GM23338 (cell line): Measurements from ENCODE around the gene PCDHGA10. TPM values are rescaled to one million over a fixed set of nuclear protein-coding genes. Genes with fewer than 3 reads are reported as not detected.

Source experiments
- ATAC-seq: fragments of 200-7000 bp; cut with Tn5 transposase; 3 replicates; pipeline ENCODE4 v1.9.1; 2020
- DNase-seq: peaks from one replicate; pipeline ENCODE4 v3.0.0-alpha.2; 2015; ENCODE audit warnings: low spot score
- H2AFZ ChIP-seq: fragments of 200-600 bp; sonication (generic); 2 replicates; pipeline ENCODE4 v1.8.0; 2016; ENCODE audit warnings: antibody characterized with exemption, mild to moderate bottlenecking, moderate library complexity
- H3F3A ChIP-seq: fragments of 200-600 bp; sonication (generic); replicated peaks from 2 replicates; pipeline ENCODE4 v1.8.0; 2017; ENCODE audit warnings: antibody characterized with exemption, mixed run types, low read depth
- H3K27ac ChIP-seq: fragments of 200-600 bp; sonication (generic); 2 replicates; pipeline ENCODE4 v1.6.1; 2016; ENCODE audit warnings: low read depth
- H3K27me3 ChIP-seq: fragments of 200-600 bp; sonication (generic); 2 replicates; pipeline ENCODE4 v1.8.0; 2016; ENCODE audit warnings: mild to moderate bottlenecking, mixed run types, moderate library complexity; ENCODE audit not compliant: insufficient read depth
- H3K36me3 ChIP-seq: fragments of 200-600 bp; sonication (generic); 2 replicates; pipeline ENCODE4 v1.8.0; 2016; ENCODE audit warnings: mild to moderate bottlenecking; ENCODE audit not compliant: insufficient read depth
- H3K4me1 ChIP-seq: fragments of 200-600 bp; sonication (generic); 2 replicates; pipeline ENCODE4 v1.8.0; 2016; ENCODE audit warnings: mild to moderate bottlenecking, moderate library complexity; ENCODE audit not compliant: insufficient read depth
- H3K4me2 ChIP-seq: fragments of 200-600 bp; sonication (generic); 2 replicates; pipeline ENCODE4 v1.7.1; 2017; ENCODE audit warnings: mixed run types
- H3K4me3 ChIP-seq: fragments of 200-600 bp; sonication (generic); 2 replicates; pipeline ENCODE4 v1.6.1; 2016; ENCODE audit warnings: mixed run types
- H3K79me2 ChIP-seq: fragments of 200-600 bp; sonication (generic); replicated peaks from 2 replicates; pipeline ENCODE4 v1.8.0; 2017; ENCODE audit warnings: mild to moderate bottlenecking; ENCODE audit not compliant: insufficient read depth
- H3K9me2 ChIP-seq: fragments of 200-600 bp; sonication (generic); 2 replicates; pipeline ENCODE4 v1.8.0; 2017; ENCODE audit not compliant: insufficient read depth
- H4K20me1 ChIP-seq: fragments of 200-600 bp; sonication (generic); replicated peaks from 2 replicates; pipeline ENCODE4 v1.8.0; 2017; ENCODE audit warnings: mild to moderate bottlenecking; ENCODE audit not compliant: insufficient read depth
- H3K27ac Mint-ChIP-seq: 2 replicates; pipeline ENCODE4 v1.8.0; 2020; ENCODE audit warnings: inconsistent platforms, mild to moderate bottlenecking, moderate library complexity, mixed read lengths
- H3K27me3 Mint-ChIP-seq: 3 replicates; pipeline ENCODE4 v1.8.0; 2022; ENCODE audit warnings: low read depth, mild to moderate bottlenecking, moderate library complexity, mixed read lengths, inconsistent platforms; ENCODE audit not compliant: insufficient read depth, poor library complexity
- H3K36me3 Mint-ChIP-seq: 3 replicates; pipeline ENCODE4 v1.8.0; 2021; ENCODE audit warnings: low read depth, mild to moderate bottlenecking, inconsistent platforms, moderate library complexity, mixed read lengths
- H3K4me1 Mint-ChIP-seq: 3 replicates; pipeline ENCODE4 v1.8.0; 2020; ENCODE audit warnings: mild to moderate bottlenecking, inconsistent platforms, mixed read lengths
- H3K4me3 Mint-ChIP-seq: 3 replicates; pipeline ENCODE4 v1.8.0; 2021; ENCODE audit warnings: moderate library complexity, mild to moderate bottlenecking, inconsistent platforms, mixed read lengths
- H3K9me3 Mint-ChIP-seq: 3 replicates; pipeline ENCODE4 v1.8.0; 2020; ENCODE audit warnings: moderate library complexity, mild to moderate bottlenecking, inconsistent platforms, mixed read lengths
- CREB1 ChIP-seq: fragments of 250-450 bp; sonication (Bioruptor Pico); IDR thresholded peaks from 2 replicates; pipeline ENCODE4 v1.5.0; 2020; ENCODE audit warnings: low read depth, mild to moderate bottlenecking, moderate library complexity
- REST ChIP-seq: IDR thresholded peaks from one replicate; pipeline ENCODE4 v1.6.1; 2018; ENCODE audit warnings: antibody characterized with exemption; ENCODE audit not compliant: unreplicated experiment
- ZNF462 ChIP-seq: fragments of 250-450 bp; sonication (Bioruptor Pico); IDR thresholded peaks from 2 replicates; pipeline ENCODE4 v1.5.0; 2020; ENCODE audit warnings: mild to moderate bottlenecking, moderate library complexity
- polyA plus RNA-seq: library from polyadenylated mRNA; unstranded; fragments of >200 nt; fragmentation: Nextera tagmentation; extraction: Ambion mirVana; gene quantifications from 2 replicates; pipeline ENCODE4 v1.2.1, GENCODE V29; 2016
- total RNA-seq: library from RNA; depleted of rRNA; stranded (reverse); fragments of >200 nt; shearing (Covaris generic); gene quantifications from 2 replicates; pipeline ENCODE4 v1.2.3, GENCODE V29; 2014

PCDHGA10 gene
- total and polyA plus RNA-seq, 2 experiments from 2014 or later = 2.1 to 6.5 TPM

GRCh38 chr5:141411575-141411974, 1.2 kb upstream of the PCDHGA10 start:
- Mint-ChIP-seq H3K9me3 (peaks cover 38% of the 10 kb centered on the region), H3K36me3 (peaks cover 43% of the 10 kb centered on the region), H3K4me3 (no peak overlapping the region), H3K27me3 (peaks cover 18% of the 10 kb centered on the region), H3K4me1 (peaks cover 14% of the 10 kb centered on the region), H3K27ac (no peak overlapping the region)
- ATAC-seq = no peak
- Histone ChIP-seq H3K4me2 (no peak overlapping the region), H2AFZ (no peak overlapping the region), H3K4me1 (peaks cover 5% of the 10 kb centered on the region), H3K79me2 (0 out of 2 replicates have a peak, but pooled peaks cover 4% of the 10 kb centered on the region), H3K9me2 (no peaks in the 10 kb centered on the region), H3K36me3 (no peaks in the 10 kb centered on the region), H3F3A (no peaks in the 10 kb centered on the region), H3K27me3 (peaks cover 8% of the 10 kb centered on the region), H3K4me3 (no peak overlapping the region), H4K20me1 (peaks cover 7% of the 10 kb centered on the region; the same call in 1 of the 2 replicates), H3K27ac (no peak overlapping the region)
- TF ChIP-seq REST = no peak
- no peak for TF ChIP-seq ZNF462 (CRISPR knock-in tag)
- no peak for TF ChIP-seq CREB1
- DNase-seq = no peak
